Measurements from ENCODE around the gene TEX11.

Gene TEX11
- long read RNA-seq, partial matches to known transcripts = 0 of 1 reads
- long read RNA-seq, other reads (novel, unspliced or antisense) = 1 of 1 reads

DNA sequence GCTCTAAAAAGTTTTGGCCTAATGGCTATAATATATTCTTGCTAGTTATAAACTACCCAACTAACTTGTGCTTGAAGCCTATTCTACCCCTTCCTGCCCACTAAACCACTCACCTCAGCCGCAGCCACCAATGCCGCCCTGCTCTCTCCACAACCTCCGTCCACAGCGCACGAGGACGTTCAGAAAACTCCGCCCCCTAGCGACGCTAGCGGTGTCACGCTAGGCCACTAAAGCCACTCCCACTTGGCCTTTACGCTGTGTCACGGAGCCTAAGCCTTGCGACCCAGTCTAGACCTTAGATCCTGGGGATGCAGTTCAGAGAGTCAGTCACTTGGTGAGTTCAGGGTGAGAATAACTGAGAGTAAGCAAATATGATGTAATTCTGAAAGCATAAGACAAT is at the start of gene TEX11:
Gene TEX11, minus strand, starts transcription at position 171 of the 400 bp plus-strand sequence. CDS start 922 bp downstream, outside the sequence.
- no peak for DNase-seq (ENCODE audit: low read depth in 1 of 2, low spot score in 1 of 2)
- Histone ChIP-seq H3K4me3 (replicated peaks; ENCODE audit: insufficient read depth, low read length) (no peak within 1 kb of the TSS), H3K27me3 (ENCODE audit: insufficient read depth, poor library complexity, severe bottlenecking) (no peaks in the 10 kb centered on the region), H3K27ac (replicated peaks) (no peak within 1 kb of the TSS)
- TF ChIP-seq GABPA (IDR thresholded peaks at IDR 0.05; ENCODE audit: low read depth) = no peak
- TF ChIP-seq, protein P1, sequence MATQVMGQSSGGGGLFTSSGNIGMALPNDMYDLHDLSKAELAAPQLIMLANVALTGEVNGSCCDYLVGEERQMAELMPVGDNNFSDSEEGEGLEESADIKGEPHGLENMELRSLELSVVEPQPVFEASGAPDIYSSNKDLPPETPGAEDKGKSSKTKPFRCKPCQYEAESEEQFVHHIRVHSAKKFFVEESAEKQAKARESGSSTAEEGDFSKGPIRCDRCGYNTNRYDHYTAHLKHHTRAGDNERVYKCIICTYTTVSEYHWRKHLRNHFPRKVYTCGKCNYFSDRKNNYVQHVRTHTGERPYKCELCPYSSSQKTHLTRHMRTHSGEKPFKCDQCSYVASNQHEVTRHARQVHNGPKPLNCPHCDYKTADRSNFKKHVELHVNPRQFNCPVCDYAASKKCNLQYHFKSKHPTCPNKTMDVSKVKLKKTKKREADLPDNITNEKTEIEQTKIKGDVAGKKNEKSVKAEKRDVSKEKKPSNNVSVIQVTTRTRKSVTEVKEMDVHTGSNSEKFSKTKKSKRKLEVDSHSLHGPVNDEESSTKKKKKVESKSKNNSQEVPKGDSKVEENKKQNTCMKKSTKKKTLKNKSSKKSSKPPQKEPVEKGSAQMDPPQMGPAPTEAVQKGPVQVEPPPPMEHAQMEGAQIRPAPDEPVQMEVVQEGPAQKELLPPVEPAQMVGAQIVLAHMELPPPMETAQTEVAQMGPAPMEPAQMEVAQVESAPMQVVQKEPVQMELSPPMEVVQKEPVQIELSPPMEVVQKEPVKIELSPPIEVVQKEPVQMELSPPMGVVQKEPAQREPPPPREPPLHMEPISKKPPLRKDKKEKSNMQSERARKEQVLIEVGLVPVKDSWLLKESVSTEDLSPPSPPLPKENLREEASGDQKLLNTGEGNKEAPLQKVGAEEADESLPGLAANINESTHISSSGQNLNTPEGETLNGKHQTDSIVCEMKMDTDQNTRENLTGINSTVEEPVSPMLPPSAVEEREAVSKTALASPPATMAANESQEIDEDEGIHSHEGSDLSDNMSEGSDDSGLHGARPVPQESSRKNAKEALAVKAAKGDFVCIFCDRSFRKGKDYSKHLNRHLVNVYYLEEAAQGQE (IDR thresholded peaks at IDR 0.05; ENCODE audit: insufficient replicate concordance, low read depth) = no peak
- no peak for TF ChIP-seq SPI1 (IDR thresholded peaks at IDR 0.05; ENCODE audit: borderline replicate concordance, low read depth)
- TF ChIP-seq, protein P2, sequence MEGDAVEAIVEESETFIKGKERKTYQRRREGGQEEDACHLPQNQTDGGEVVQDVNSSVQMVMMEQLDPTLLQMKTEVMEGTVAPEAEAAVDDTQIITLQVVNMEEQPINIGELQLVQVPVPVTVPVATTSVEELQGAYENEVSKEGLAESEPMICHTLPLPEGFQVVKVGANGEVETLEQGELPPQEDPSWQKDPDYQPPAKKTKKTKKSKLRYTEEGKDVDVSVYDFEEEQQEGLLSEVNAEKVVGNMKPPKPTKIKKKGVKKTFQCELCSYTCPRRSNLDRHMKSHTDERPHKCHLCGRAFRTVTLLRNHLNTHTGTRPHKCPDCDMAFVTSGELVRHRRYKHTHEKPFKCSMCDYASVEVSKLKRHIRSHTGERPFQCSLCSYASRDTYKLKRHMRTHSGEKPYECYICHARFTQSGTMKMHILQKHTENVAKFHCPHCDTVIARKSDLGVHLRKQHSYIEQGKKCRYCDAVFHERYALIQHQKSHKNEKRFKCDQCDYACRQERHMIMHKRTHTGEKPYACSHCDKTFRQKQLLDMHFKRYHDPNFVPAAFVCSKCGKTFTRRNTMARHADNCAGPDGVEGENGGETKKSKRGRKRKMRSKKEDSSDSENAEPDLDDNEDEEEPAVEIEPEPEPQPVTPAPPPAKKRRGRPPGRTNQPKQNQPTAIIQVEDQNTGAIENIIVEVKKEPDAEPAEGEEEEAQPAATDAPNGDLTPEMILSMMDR (IDR thresholded peaks at IDR 0.05; ENCODE audit: insufficient read depth, low read length) = no peak
- no peak for TF ChIP-seq POLR2AphosphoS5 (IDR thresholded peaks at IDR 0.05; ENCODE audit: low read depth)

DNA sequence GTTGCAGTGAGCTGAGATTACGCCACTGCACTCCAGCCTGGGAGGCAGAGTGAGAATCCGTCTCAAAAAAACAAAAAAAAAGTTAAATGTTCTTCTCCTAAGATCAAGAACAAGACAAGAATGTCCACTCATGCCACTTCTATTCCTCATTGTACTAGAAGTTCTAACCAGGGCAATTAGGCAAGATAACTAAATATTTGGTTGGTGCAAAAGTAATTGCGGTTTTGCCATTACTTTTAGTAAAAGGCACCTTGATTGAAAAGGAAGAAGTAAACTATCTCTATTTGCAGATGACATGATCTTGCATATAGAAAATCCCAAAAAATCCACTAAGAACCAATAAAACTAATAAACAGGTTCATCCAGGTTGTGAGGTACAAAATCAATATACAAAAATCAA is 46.4 kb upstream of the TEX11 start:
- Histone ChIP-seq H3K4me3 (replicated peaks; ENCODE audit: insufficient read depth, low read length) (no peak overlapping the region), H3K27ac (replicated peaks) (no peak overlapping the region), H3K27me3 (ENCODE audit: insufficient read depth, poor library complexity, severe bottlenecking) (no peaks in the 10 kb centered on the region)
- no peak for DNase-seq (ENCODE audit: low read depth in 1 of 2, low spot score in 1 of 2)
- TF ChIP-seq, protein P2 (IDR thresholded peaks at IDR 0.05; ENCODE audit: insufficient read depth, low read length) = no peak
- TF ChIP-seq SPI1 (IDR thresholded peaks at IDR 0.05; ENCODE audit: borderline replicate concordance, low read depth) = no peak
- no peak for TF ChIP-seq GABPA (IDR thresholded peaks at IDR 0.05; ENCODE audit: low read depth)
- TF ChIP-seq POLR2AphosphoS5 (IDR thresholded peaks at IDR 0.05; ENCODE audit: low read depth) = no peak
- TF ChIP-seq, protein P1 (IDR thresholded peaks at IDR 0.05; ENCODE audit: insufficient replicate concordance, low read depth) = no peak

DNA sequence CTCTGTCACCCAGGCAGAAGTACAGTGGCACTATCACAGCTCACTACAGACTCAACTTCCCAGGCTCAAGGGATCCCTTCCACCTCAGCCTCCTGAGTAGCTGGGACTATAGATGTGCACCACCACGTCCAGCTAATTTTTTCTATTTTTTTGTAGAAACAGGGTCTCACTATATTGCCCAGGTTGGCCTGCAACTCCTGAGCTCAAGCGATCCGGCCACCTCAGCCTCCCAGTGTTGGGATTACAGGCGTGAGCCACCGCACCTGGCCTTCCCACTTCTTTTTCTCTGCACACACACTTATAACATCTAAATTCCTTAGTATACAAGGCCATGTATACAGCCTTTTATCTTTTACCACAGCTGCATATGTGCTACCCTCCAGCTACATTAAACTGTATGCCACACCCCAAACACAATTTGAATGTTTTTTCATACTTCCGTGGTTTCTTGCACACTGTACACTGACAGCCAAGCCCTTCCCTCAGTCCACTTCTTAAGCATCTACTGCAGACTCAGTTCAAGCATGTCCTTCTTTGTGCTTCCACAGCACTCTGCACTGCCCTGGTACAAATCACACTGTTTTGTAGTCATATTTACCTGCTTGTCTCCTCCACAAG is 15.9 kb upstream of the TEX11 start:
- Histone ChIP-seq H3K4me3 (replicated peaks; ENCODE audit: insufficient read depth, low read length) (no peak overlapping the region), H3K27me3 (ENCODE audit: insufficient read depth, poor library complexity, severe bottlenecking) (peaks cover 3% of the 10 kb centered on the region), H3K27ac (replicated peaks) (no peak overlapping the region)
- no peak for DNase-seq (ENCODE audit: low read depth in 1 of 2, low spot score in 1 of 2)
- TF ChIP-seq, protein P1 (IDR thresholded peaks at IDR 0.05; ENCODE audit: insufficient replicate concordance, low read depth) = no peak
- TF ChIP-seq SPI1 (IDR thresholded peaks at IDR 0.05; ENCODE audit: borderline replicate concordance, low read depth) (no peak), POLR2AphosphoS5 (IDR thresholded peaks at IDR 0.05; ENCODE audit: low read depth) (no peak)
- TF ChIP-seq, protein P2 (IDR thresholded peaks at IDR 0.05; ENCODE audit: insufficient read depth, low read length) = no peak

All from HL-60 (cell line).